Mesenchymal stem cell (in vitro differentiated cells and primary cell): Measurements from ENCODE around the gene CSTPP1. TPM values are rescaled to one million over a fixed set of nuclear protein-coding genes. Genes with fewer than 3 reads are reported as not detected.
"Not testable (repeated sequence)": the region's sequence is repeated elsewhere in the genome, so short reads cannot be mapped to it uniquely, and the experiment has no call there.

Experiments used
- DNase-seq: peaks from one replicate; pipeline ENCODE4 v3.0.0-alpha.2; 2013
- H2AFZ ChIP-seq: one replicate; pipeline ENCODE4 v1.6.1; 2013; ENCODE audit warnings: low read depth, mild to moderate bottlenecking, control low read depth, inconsistent platforms, low read length, moderate library complexity
- H2AK5ac ChIP-seq: 2 replicates; pipeline ENCODE4 v1.6.1; 2013; ENCODE audit warnings: low read length, moderate library complexity, mild to moderate bottlenecking, inconsistent platforms; ENCODE audit not compliant: severe bottlenecking
- H2BK120ac ChIP-seq: one replicate; pipeline ENCODE4 v1.6.1; 2013; ENCODE audit warnings: low read depth, mild to moderate bottlenecking, inconsistent platforms, low read length, moderate library complexity
- H2BK12ac ChIP-seq, 2 experiments: one replicate each; pipeline ENCODE4 v1.6.1; 2013; ENCODE audit warnings: inconsistent platforms in 2 of 2, low read length in 2 of 2, mild to moderate bottlenecking in 2 of 2, moderate library complexity in 2 of 2, control low read depth in 1 of 2
- H2BK15ac ChIP-seq: one replicate; pipeline ENCODE4 v1.6.1; 2013; ENCODE audit warnings: mild to moderate bottlenecking, low read depth, inconsistent platforms; ENCODE audit not compliant: poor library complexity, severe bottlenecking
- H2BK5ac ChIP-seq: 2 replicates; pipeline ENCODE4 v1.6.1; 2013; ENCODE audit warnings: low read depth, mild to moderate bottlenecking, low read length, control low read depth, inconsistent platforms; ENCODE audit not compliant: poor library complexity, severe bottlenecking
- H3K14ac ChIP-seq, 2 experiments: one replicate each; pipeline ENCODE4 v1.6.1; 2013; ENCODE audit warnings: inconsistent platforms in 2 of 2, low read length in 2 of 2, control low read depth in 1 of 2, mild to moderate bottlenecking in 1 of 2, moderate library complexity in 1 of 2
- H3K18ac ChIP-seq, 2 experiments: one replicate each; pipeline ENCODE4 v1.6.1; 2013; ENCODE audit warnings: inconsistent platforms in 2 of 2, low read length in 2 of 2, control low read depth in 1 of 2, low read depth in 1 of 2, mild to moderate bottlenecking in 1 of 2
- H3K23ac ChIP-seq, 2 experiments: one replicate each; pipeline ENCODE4 v1.6.1; 2013; ENCODE audit warnings: inconsistent platforms in 2 of 2, low read length in 2 of 2, mild to moderate bottlenecking in 2 of 2, moderate library complexity in 2 of 2, control low read depth in 1 of 2
- H3K27ac ChIP-seq: 2 replicates; pipeline ENCODE4 v1.5.1; 2013; ENCODE audit warnings: mild to moderate bottlenecking, moderate library complexity, low read length, control low read depth, inconsistent platforms; ENCODE audit not compliant: poor library complexity, severe bottlenecking
- H3K27me3 ChIP-seq, 2 experiments: 2 replicates each; pipeline versions ENCODE4 v1.6.1 to v1.7.0; 2013; ENCODE audit warnings: low read length in 2 of 2, mild to moderate bottlenecking in 2 of 2, moderate library complexity in 2 of 2, control low read depth in 1 of 2, inconsistent platforms in 1 of 2; ENCODE audit not compliant: control insufficient read depth in 1 of 2, insufficient read depth in 1 of 2
- H3K36me3 ChIP-seq, 2 experiments: 2 replicates each; pipeline versions ENCODE4 v1.6.1 to v1.7.0; 2013; ENCODE audit warnings: low read length in 2 of 2, control low read depth in 1 of 2, inconsistent platforms in 1 of 2, low read depth in 1 of 2, mild to moderate bottlenecking in 1 of 2; ENCODE audit not compliant: insufficient read depth in 2 of 2, control insufficient read depth in 1 of 2
- H3K4ac ChIP-seq, 2 experiments: one replicate each; pipeline ENCODE4 v1.6.1; 2013; ENCODE audit warnings: inconsistent platforms in 2 of 2, low read length in 2 of 2, mild to moderate bottlenecking in 2 of 2, moderate library complexity in 2 of 2, control low read depth in 1 of 2, low read depth in 1 of 2
- H3K4me1 ChIP-seq: 2 replicates; pipeline ENCODE4 v1.6.1; 2013; ENCODE audit warnings: low read depth, low read length, control low read depth; ENCODE audit not compliant: control insufficient read depth, insufficient read depth
- H3K4me2 ChIP-seq: 2 replicates; pipeline ENCODE4 v1.6.1; 2013; ENCODE audit warnings: low read length, mild to moderate bottlenecking, inconsistent platforms; ENCODE audit not compliant: poor library complexity, severe bottlenecking
- H3K4me3 ChIP-seq, 2 experiments: 2 replicates each; pipeline versions ENCODE4 v1.5.1 to v1.7.0; 2013; ENCODE audit warnings: low read length in 2 of 2, mild to moderate bottlenecking in 2 of 2, control low read depth in 1 of 2, low read depth in 1 of 2; ENCODE audit not compliant: insufficient read depth in 1 of 2
- H3K79me1 ChIP-seq: replicated peaks from 2 replicates; pipeline ENCODE4 v1.6.1; 2013; ENCODE audit warnings: mild to moderate bottlenecking, control low read depth, low read length, inconsistent platforms; ENCODE audit not compliant: poor library complexity, severe bottlenecking
- H3K9ac ChIP-seq: 2 replicates; pipeline ENCODE4 v1.7.0; 2013; ENCODE audit warnings: mild to moderate bottlenecking, low read length, moderate library complexity
- H3K9me3 ChIP-seq: 2 replicates; pipeline ENCODE4 v1.7.0; 2013; ENCODE audit warnings: mild to moderate bottlenecking, low read length; ENCODE audit not compliant: control insufficient read depth
- H4K8ac ChIP-seq: one replicate; pipeline ENCODE4 v1.6.1; 2013; ENCODE audit warnings: inconsistent platforms, mild to moderate bottlenecking, low read length, moderate library complexity
- H4K91ac ChIP-seq: one replicate; pipeline ENCODE4 v1.6.1; 2013; ENCODE audit warnings: mild to moderate bottlenecking, low read length, inconsistent platforms
- WGBS: methylation state at CpG from one replicate; pipeline ENCODE4 v1.1.7; 2013; ENCODE audit warnings: mixed read lengths; 5-methylcytosine and 5-hydroxymethylcytosine counted together
- small RNA-seq: library from polyadenylated mRNA; stranded (forward); fragments of <200 nt; extraction: miRNeasy Mini kit (QIAGEN cat#:217004); gene quantifications from one replicate; pipeline ENCODE3, GENCODE V24; 2013; ENCODE audit warnings: low read depth

Gene CSTPP1

GRCh38 chr11:47207459-47207858 lies 270.9 kb downstream of the CSTPP1 start:
- H3K27me3 ChIP-seq, result peaks cover 0 to 3% of the 10 kb centered on the region in 2 experiments
- H3K9ac ChIP-seq, result no peak overlapping the region
- no peak overlapping the region for H2BK15ac ChIP-seq
- DNase-seq, result no peak
- H4K8ac ChIP-seq, result no peak overlapping the region
- no peaks in the 10 kb centered on the region for H3K79me1 ChIP-seq
- no peaks in the 10 kb centered on the region for H3K9me3 ChIP-seq
- H3K4me2 ChIP-seq, result no peak overlapping the region
- H3K27ac ChIP-seq, result no peak overlapping the region
- H3K4me1 ChIP-seq, result no peaks in the 10 kb centered on the region
- 89% methylated on average over 6 of the region's 6 CpGs for WGBS
- H3K18ac ChIP-seq, result peak overlapping the region in 1 of 2 experiments; percentile 7
- no peak overlapping the region for H4K91ac ChIP-seq
- H3K36me3 ChIP-seq, result no peaks in the 10 kb centered on the region
- H2AFZ ChIP-seq, result no peak overlapping the region
- no peak overlapping the region for H3K4ac ChIP-seq
- no peak overlapping the region for H2BK12ac ChIP-seq
- no peak overlapping the region for H2BK120ac ChIP-seq
- H3K14ac ChIP-seq, result peak overlapping the region in 1 of 2 experiments; percentile 5
- H3K23ac ChIP-seq, result no peak overlapping the region
- H2AK5ac ChIP-seq, result no peak overlapping the region
- H3K4me3 ChIP-seq, result no peak overlapping the region
- H2BK5ac ChIP-seq, result no peak overlapping the region

DNA sequence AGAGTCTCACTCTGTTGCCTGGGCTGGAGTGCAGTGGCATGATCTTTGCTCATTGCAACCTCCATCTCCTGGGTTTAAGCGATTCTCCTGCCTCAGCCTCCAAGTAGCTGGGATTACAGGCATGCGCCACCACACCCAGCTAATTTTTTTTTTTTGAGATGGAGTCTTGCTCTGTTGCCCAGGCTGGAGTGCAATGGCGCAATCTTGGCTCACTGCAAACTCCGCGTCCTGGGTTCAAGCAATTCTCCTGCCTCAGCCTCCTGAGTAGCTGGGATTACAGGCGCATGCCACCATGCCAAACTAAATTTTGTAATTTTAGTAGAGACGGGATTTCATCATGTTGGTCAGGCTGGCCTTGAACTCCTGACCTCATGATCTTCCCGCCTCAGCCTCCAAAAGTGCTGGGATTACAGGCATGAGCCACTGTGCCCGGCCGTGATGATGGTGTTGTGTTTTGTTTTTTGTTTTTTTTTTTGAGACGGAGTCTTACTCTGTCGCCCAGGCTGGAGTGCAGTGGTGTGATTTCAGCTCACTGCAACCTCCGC lies 271.5 kb downstream of the CSTPP1 start:
- H2BK5ac ChIP-seq, H3K4ac ChIP-seq, H2BK120ac ChIP-seq, H4K91ac ChIP-seq, H3K9ac ChIP-seq, H3K36me3 ChIP-seq, DNase-seq, H3K4me3 ChIP-seq, H3K14ac ChIP-seq, H3K4me2 ChIP-seq, H2BK12ac ChIP-seq, H3K27ac ChIP-seq, H2AFZ ChIP-seq, H3K79me1 ChIP-seq, H3K4me1 ChIP-seq, H3K18ac ChIP-seq, H3K23ac ChIP-seq, H3K27me3 ChIP-seq, H2AK5ac ChIP-seq, H4K8ac ChIP-seq, H2BK15ac ChIP-seq, H3K9me3 ChIP-seq: not testable (repeated sequence)
- 96% methylated on average over 13 of the region's 13 CpGs for WGBS

GRCh38 chr11:47208628-47209027 lies 272.1 kb downstream of the CSTPP1 start:
- DNase-seq, result no peak
- no peak overlapping the region for H2BK12ac ChIP-seq
- no peak overlapping the region for H3K23ac ChIP-seq
- no peak overlapping the region for H3K4ac ChIP-seq
- H3K9me3 ChIP-seq, result no peaks in the 10 kb centered on the region
- no peak overlapping the region for H4K91ac ChIP-seq
- H3K27ac ChIP-seq, result no peak overlapping the region
- H4K8ac ChIP-seq, result no peak overlapping the region
- no peak overlapping the region for H3K18ac ChIP-seq
- H3K36me3 ChIP-seq, result no peaks in the 10 kb centered on the region
- WGBS, result 96% methylated on average over 5 of the region's 5 CpGs
- H2BK5ac ChIP-seq, result no peak overlapping the region
- H3K4me3 ChIP-seq, result no peak overlapping the region
- no peaks in the 10 kb centered on the region for H3K27me3 ChIP-seq
- no peak overlapping the region for H3K14ac ChIP-seq
- H3K79me1 ChIP-seq, result no peaks in the 10 kb centered on the region
- no peaks in the 10 kb centered on the region for H3K4me1 ChIP-seq
- H2AK5ac ChIP-seq, result no peak overlapping the region
- no peak overlapping the region for H2BK120ac ChIP-seq
- no peak overlapping the region for H3K4me2 ChIP-seq
- H3K9ac ChIP-seq, result no peak overlapping the region
- H2AFZ ChIP-seq, result no peak overlapping the region
- no peak overlapping the region for H2BK15ac ChIP-seq

Small RNA genes lying within 50 kb of the gene (small RNA-seq; reads per million reads assigned to genes)
- gene MIR6745, result not detected
